ENCODE results near the gene BEND3.

Gene BEND3

GRCh38 chr6:107110200-107110599, 5.1 kb downstream of the BEND3 start:
- no peak for DNase-seq (ENCODE audit: low spot score)
- no peak for TF ChIP-seq CTCF (IDR thresholded peaks at IDR 0.05; ENCODE audit: extremely low read depth, missing control alignments)

- no peak for TF ChIP-seq CTCF (IDR thresholded peaks at IDR 0.05; ENCODE audit: extremely low read depth, missing control alignments)
- no peak for DNase-seq (ENCODE audit: low spot score)
Measured at GRCh38 chr6:107108201-107108890, 7.0 kb downstream of the BEND3 start.

DNA sequence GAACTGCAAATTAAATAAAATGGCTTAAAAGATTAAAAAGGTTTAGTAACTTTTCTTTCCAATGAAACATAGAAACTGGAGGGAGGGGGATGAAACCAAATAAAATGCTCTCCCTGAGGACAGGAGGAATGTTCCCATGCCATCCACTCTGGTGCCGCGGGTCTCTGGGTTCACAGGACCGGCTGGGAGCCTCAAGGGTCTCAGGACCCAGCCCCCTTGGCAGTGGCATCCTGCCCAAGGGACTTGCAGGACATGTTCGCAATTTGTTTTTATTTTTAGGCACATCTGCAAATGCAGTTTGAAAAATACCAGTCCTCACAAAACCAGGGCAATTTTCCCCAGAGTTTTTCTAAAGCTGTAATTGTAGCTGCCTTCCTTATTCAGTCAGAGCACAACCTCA, 7.5 kb downstream of the BEND3 start:
- no peak for TF ChIP-seq CTCF (IDR thresholded peaks at IDR 0.05; ENCODE audit: extremely low read depth, missing control alignments)
- DNase-seq (ENCODE audit: low spot score): no peak

- TF ChIP-seq CTCF (IDR thresholded peaks at IDR 0.05; ENCODE audit: extremely low read depth, missing control alignments): no peak
- no peak for DNase-seq (ENCODE audit: low spot score)
Measured at GRCh38 chr6:107106165-107106564, 9.2 kb downstream of the BEND3 start.

- DNase-seq (ENCODE audit: low spot score): no peak
- TF ChIP-seq CTCF (IDR thresholded peaks at IDR 0.05; ENCODE audit: extremely low read depth, missing control alignments): no peak
Measured at GRCh38 chr6:107105511-107106116, 9.7 kb downstream of the BEND3 start.

DNA sequence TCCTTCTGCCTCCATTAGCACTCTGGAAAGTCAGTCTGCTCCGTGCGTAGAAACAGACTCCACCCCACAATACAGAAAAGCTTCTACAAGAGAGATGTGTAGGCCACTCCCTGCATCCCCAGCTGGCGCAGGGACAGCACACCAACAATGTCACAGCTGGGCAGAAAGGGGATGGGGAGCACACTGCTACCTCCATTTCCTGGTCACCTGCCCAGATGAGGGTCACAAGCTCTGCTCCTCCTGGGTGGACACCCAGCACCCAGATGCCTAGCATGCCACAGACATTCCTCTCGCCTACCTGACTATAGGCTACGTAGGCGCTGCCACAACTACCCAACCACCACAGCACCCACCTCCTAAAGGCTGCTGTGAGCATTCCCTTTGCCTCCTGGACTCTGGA, 12.2 kb downstream of the BEND3 start:
- DNase-seq (ENCODE audit: low spot score): no peak
- TF ChIP-seq CTCF (IDR thresholded peaks at IDR 0.05; ENCODE audit: extremely low read depth, missing control alignments): no peak

- DNase-seq (ENCODE audit: low spot score): no peak
- TF ChIP-seq CTCF (IDR thresholded peaks at IDR 0.05; ENCODE audit: extremely low read depth, missing control alignments): no peak
Measured at GRCh38 chr6:107102414-107102805, 12.9 kb downstream of the BEND3 start.

Data from GM20000 (cell line).